ENCODE measurements around the gene RFNG.
"Not testable (repeated sequence)": the region's sequence is repeated elsewhere in the genome, so short reads cannot be mapped to it uniquely, and the experiment has no call there.

- TF ChIP-seq POLR2AphosphoS5 (IDR thresholded peaks at IDR 0.05; ENCODE audit: low read depth, low read length); CTCF (IDR thresholded peaks at IDR 0.05); TCF7L2 (IDR thresholded peaks at IDR 0.05; ENCODE audit: low read depth, low read length); SIN3A (IDR thresholded peaks at IDR 0.05; ENCODE audit: borderline replicate concordance, insufficient read depth, low read depth, low read length); REST (IDR thresholded peaks at IDR 0.05; ENCODE audit: insufficient read depth in 1 of 2, low read depth in 2 of 2, low read length in 1 of 2): not testable (repeated sequence)
Measured at GRCh38 chr17:82038796-82039409, 12.7 kb downstream of the RFNG start.

All from Panc1 (cell line).